GM18870 (cell line): ENCODE measurements around the gene AGFG2.

Experiments used
- ATAC-seq: cut with Tn5 transposase; IDR thresholded peaks from one replicate; pipeline ENCODE4 v1.9.1; 2021; ENCODE audit warnings: moderate library complexity; ENCODE audit not compliant: unreplicated experiment

Gene AGFG2

GRCh38 chr7:100570954-100571828 is 32.2 kb downstream of the AGFG2 start:
- no peak for ATAC-seq

- ATAC-seq, result no peak
Observed at GRCh38 chr7:100571829-100572116, 32.8 kb downstream of the AGFG2 start.

DNA sequence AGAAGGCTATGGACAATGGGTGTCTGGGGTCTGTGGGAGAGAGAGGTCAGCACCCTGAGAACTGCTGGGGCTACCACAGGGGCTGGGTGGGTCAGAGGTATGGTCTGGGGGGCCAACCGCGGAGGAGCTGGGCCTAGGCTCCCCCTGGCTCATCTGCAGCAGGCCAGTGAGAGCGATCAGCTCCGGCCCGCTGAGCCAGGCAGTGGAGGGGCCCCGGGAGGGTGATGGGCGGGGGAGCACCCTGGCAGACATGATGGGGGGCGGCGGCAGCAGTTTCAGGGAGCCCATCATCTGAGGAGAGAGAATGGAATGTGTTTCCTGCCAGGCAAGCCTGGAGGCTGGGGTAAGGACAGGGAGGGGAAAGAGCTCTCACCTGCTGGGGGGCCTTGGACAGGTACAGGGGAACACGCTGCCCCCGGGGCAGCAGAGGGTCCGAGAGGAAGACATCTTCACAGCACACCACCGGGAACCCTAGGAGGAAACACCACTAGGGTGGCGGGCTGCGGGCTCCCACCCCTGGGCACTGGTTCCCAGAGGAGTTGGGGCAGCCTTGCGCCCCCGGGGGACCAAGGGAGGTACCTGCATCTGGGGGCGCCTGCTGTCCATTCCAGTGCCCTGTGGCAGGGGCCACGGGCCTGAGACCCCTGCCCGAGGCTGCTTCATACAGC is 33.4 kb downstream of the AGFG2 start:
- no peak for ATAC-seq

DNA sequence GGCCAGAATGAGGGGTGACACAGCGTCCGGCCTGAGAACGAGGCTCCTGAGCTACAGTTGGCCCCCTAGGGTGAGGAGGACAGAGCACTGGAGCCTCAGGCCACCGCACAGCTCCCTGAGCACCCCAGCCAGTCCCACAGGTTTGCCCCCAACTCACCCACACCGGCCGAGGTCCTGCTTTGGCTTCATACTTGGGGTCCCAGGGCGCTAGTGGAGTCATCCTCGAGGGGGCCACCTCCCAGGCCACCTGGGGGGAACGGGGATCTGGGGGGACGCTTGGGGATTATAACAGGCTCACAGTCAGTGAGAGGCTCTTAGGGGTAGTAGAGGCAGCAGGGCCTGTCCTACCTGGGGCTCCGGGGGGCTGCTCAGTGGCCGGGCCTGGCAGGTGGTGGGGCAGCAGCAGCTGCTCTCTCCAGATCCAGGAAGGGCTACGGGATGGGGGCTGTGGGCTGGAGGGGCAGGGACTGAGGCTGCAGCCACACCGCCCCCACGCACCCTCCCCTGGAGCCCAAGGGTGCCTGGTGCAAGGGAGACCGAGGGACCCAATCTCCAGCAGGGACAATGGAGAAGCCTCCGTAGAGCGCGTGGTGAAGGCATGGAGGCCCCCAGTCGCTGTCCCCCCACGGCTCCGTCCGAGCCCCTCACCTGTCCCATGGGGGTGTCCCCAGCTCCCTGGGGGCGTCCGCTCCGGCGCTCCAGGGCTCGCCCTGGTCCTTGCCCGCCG is 34.1 kb downstream of the AGFG2 start:
- no peak for ATAC-seq

DNA sequence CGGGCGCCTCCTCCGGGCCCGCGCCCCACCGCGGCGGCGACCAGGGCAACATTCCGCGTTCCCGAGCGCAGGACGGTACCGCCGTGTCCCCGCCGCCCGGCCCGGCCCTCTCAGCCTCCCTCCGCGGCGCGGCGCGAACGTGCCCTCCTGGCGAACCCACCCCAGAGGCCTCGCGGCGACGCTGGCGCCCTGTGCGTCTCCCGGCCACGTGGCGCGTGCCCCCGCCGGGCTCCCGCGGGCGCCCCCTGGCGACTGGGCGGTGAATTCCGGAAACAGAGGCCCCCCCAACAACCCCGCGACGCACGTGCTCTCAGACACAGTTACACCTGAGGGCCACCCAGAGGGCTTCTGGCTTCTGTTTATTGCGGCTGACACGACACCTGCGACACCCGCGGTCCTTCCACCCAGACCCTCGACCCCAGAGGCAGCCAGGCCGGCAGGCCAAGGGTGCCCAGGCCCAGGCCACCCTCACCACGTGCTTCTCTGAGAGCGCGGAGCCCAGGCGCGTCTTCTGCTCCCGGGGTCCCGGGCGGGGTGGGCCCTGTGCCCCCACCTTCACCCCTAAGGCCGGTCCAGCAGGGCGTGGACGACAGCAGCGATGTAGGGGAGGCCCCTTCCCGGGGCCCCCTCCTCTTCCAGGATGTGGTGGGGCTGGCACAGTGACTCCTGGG is 34.8 kb downstream of the AGFG2 start, which contains the start of gene SAP25:
SAP25 (minus strand) TSS at position 210 of the 671 bp plus-strand sequence; CDS start at position 52, 158 bp downstream.
- no peak for ATAC-seq

- no peak for ATAC-seq
Observed at GRCh38 chr7:100574362-100575205, 35.6 kb downstream of the AGFG2 start.

GRCh38 chr7:100575206-100575631 is 36.2 kb downstream of the AGFG2 start:
- no peak for ATAC-seq

DNA sequence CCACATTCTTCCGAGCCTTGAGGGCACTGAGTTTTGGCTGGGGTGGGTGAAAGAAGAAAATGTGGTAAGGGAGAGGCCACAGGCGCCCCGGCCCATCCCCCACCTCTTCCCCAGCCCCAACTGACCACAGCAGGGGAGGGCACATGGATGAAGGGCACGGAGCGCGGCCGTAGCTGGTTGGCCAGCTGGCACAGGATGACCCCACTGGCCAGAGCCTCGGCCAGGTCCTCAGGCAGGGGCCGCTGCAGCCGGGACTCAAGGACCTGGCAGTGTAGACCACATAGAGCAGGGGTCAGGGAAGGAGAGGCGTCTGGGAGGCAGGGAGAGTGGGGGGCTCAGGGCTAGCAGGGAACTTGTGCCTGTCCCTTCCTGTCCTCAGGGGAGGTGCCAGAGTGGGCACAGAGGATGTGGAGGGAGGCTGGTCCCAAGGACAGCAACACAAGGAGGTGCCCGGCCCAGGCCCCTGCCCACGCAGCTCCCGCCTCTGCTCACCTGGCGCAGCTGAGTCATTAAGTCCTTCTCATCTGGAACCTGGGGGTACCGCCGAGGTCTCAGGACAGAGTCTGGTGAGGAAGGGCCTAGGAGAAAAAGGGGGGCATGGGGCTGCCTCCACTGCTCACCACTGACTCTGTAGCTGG is 36.9 kb downstream of the AGFG2 start:
- ATAC-seq, result no peak

- ATAC-seq, result no peak
Observed at GRCh38 chr7:100576384-100576993, 37.5 kb downstream of the AGFG2 start.

GRCh38 chr7:100577103-100577502 is 38.1 kb downstream of the AGFG2 start:
- no peak for ATAC-seq

- no peak for ATAC-seq
Observed at GRCh38 chr7:100577507-100577906, 38.5 kb downstream of the AGFG2 start.

DNA sequence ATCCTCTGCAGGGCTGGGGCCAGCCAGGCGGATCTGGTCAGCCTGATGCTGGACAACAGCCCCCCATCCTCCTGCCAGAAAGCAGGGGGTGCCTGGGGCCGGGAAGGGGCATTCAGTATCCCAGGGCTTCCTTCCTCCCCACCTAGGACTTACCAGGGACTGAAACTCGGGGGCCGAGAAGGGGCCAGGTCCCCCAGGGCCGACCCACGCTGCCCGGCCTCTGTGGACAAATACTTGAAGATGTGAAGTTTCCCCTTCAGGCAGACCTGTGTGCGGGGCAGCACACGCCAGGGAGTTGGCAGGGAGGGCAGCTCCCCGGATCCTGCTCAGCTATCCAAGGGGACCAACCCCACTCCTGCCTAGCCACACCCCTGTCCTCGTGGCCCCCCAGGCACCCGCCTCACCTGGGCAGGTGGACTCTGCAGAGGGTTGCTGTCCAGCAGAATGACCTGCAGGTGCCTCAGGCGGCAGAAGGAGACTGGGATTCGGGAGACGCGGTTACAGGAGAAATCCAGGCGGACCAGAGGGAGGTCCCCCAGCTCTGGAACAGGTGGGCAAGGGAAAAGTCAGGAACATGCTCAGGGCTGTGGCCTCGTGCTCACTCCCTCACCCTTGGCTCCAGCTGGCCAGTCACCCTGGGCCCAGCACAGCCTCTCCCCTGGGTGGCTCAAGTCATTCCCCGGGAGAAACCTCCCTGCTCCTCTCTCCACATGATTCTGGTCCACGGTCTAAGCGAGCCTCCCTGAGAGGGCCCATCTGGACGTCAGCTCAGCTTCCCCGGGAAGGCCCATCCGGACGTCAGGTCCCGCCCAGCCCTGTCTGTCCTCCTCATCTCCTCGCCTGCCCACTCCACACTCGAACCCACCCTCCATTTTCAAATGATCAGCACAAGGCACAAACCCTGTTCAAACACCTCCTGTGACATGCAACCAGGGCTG is 39.5 kb downstream of the AGFG2 start:
- ATAC-seq, result no peak

- no peak for ATAC-seq
Observed at GRCh38 chr7:100580466-100581283, 41.7 kb downstream of the AGFG2 start.

- no peak for ATAC-seq
Observed at GRCh38 chr7:100582041-100582579, 43.1 kb downstream of the AGFG2 start.

DNA sequence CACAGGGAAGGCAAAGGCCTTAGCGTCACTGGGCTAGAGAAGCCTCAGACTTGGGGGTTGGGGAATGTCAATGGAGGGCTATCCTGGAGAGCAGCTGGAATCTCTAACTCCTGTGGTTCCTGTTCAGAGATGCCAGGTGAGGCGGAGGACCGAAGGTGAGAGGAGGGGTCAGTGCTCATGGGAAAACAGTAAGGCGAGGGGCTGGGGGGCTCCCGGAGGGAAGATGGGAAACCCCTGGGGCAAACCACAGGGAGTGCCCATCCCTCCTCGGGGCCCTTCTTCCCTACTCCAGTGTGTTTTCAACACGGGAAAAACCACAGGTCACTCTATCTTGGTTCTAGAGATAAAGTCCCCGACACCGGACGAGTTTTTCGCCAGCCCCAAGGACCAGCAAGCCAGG is 43.6 kb downstream of the AGFG2 start:
- ATAC-seq, result no peak

GRCh38 chr7:100583132-100584053 is 44.4 kb downstream of the AGFG2 start:
- ATAC-seq, result no peak
